ENCODE data around the gene NLRP13.

NLRP13 gene

DNA sequence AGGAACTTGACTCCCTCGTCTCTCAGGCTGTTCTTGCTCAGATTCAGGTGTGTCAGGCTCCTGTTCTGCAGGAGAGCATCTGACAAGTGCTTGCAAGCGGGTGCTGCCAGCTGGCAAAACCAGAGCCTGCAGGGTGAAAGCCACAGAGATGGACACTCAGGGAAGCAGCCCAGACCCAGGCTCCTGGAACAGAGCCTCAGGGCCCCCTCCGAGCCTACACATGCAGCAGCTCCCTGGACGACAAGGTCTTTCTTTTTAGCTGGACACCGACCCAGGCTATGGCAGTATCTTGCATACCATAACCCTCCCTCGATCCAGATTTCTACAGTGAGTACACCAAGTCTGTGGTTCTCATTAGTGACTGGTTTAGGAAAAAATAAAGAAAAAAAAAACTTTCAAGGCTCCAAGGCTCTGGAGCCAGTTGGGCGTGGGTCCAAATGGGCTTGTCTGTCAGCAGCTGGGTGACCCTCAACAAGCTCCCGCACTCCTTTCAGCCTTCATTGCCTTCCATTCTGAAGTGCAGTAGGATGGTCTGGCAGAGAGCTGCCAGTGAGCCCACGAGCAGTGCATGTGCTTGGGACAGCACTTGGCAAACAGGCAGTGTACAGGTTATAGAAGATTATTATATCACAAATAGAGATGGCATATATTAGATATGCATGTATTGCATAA lies 29.9 kb downstream of the NLRP13 start:
- Histone ChIP-seq H3K4me3 (ENCODE audit: low read length) (no peak overlapping the region), H3K9me3 (ENCODE audit: insufficient read depth, low read depth, low read length) (peaks cover 81% of the 10 kb centered on the region)
- 70% methylated on average over 9 of the region's 9 CpGs for WGBS

DNA sequence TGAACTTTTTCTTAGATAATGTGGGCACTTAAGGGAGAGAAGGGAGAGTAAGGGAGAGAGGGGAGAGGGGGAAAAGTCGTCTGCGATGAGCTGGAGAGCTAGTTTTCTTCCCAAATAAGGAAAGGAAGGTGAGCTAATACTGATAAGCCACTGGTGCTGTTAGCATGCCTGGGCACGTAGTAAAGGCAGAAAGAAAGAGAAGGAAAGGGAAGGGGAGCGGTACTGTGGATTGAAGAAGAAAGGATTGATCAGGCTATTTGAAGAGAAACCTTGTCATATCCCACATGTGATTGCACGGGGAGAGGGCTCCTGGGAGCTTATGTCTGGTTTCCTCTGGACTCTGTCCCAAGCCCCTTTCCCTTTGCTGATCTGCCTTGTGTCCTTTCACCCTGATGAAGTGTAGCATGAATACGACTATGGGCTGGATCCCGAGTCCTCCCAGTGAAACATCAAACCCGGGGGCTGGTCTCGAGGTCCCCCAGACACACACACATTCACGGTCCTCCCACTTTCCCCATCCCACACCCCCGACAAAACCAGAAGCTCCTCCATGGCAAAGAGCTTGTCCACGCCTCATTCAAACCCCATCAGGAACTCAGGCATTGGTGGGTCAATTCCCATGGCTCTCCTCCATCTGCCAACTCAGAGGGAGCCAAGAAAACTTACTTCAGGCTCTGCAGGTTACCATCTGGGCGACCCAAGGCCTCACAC lies 30.6 kb downstream of the NLRP13 start:
- Histone ChIP-seq H3K27me3 (ENCODE audit: insufficient read depth, low read length) (no peaks in the 10 kb centered on the region), H3K4me3 (ENCODE audit: low read length) (no peak overlapping the region), H3K36me3 (ENCODE audit: insufficient read depth, low read length) (no peaks in the 10 kb centered on the region), H3K9me3 (ENCODE audit: insufficient read depth, low read depth, low read length) (peaks cover 84% of the 10 kb centered on the region), H3K9ac (ENCODE audit: low read depth, low read length) (no peak overlapping the region), H3K4me1 (ENCODE audit: insufficient read depth, low read length) (no peaks in the 10 kb centered on the region), H3K27ac (ENCODE audit: low read depth, low read length) (no peak overlapping the region)
- 68% methylated on average over 13 of the region's 13 CpGs for WGBS

More for the DNA sequence above, 29.9 kb downstream of the NLRP13 start:
- Histone ChIP-seq H3K27me3 (ENCODE audit: insufficient read depth, low read length) (no peaks in the 10 kb centered on the region), H3K36me3 (ENCODE audit: insufficient read depth, low read length) (no peaks in the 10 kb centered on the region), H3K9ac (ENCODE audit: low read depth, low read length) (no peak overlapping the region), H3K27ac (ENCODE audit: low read depth, low read length) (no peak overlapping the region), H3K4me1 (ENCODE audit: insufficient read depth, low read length) (no peaks in the 10 kb centered on the region)

GRCh38 chr19:55898911-55899310 lies 33.2 kb downstream of the NLRP13 start:
- Histone ChIP-seq H3K4me3 (ENCODE audit: low read length) (no peak overlapping the region), H3K9ac (ENCODE audit: low read depth, low read length) (no peak overlapping the region), H3K27me3 (ENCODE audit: insufficient read depth, low read length) (no peaks in the 10 kb centered on the region), H3K9me3 (ENCODE audit: insufficient read depth, low read depth, low read length) (peaks cover 84% of the 10 kb centered on the region), H3K27ac (ENCODE audit: low read depth, low read length) (no peak overlapping the region), H3K36me3 (ENCODE audit: insufficient read depth, low read length) (no peaks in the 10 kb centered on the region), H3K4me1 (ENCODE audit: insufficient read depth, low read length) (no peaks in the 10 kb centered on the region)
- WGBS = 75% methylated on average over 12 of the region's 12 CpGs

DNA sequence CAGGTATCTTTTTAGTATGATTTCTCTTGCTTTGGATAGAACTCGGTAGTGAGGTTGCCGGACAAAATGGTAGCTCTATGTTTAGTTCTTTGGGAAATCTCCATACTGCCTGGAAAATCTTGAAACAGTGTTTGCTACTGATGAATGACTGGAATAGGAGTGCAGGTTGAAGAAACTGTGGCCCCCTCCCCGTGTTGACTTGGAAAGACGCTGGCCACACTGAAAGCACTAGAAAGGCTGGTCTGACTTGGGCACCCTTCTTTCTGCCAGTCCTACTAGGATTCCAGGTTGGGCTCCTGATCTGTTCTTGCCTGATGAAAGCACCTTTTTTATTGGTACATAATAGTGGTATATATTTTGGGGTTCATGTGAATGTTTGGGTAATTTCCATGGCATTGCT lies 49.5 kb downstream of the NLRP13 start:
- Histone ChIP-seq H3K9me3 (ENCODE audit: insufficient read depth, low read depth, low read length) (peaks cover 85% of the 10 kb centered on the region), H3K4me3 (ENCODE audit: low read length) (no peak overlapping the region), H3K36me3 (ENCODE audit: insufficient read depth, low read length) (no peaks in the 10 kb centered on the region), H3K4me1 (ENCODE audit: insufficient read depth, low read length) (no peaks in the 10 kb centered on the region), H3K27ac (ENCODE audit: low read depth, low read length) (no peak overlapping the region), H3K9ac (ENCODE audit: low read depth, low read length) (no peak overlapping the region), H3K27me3 (ENCODE audit: insufficient read depth, low read length) (no peaks in the 10 kb centered on the region)
- 67% methylated on average over 4 of the region's 4 CpGs for WGBS

GRCh38 chr19:55877211-55877610 lies 54.9 kb downstream of the NLRP13 start:
- no peak overlapping the region for H3K27ac ChIP-seq (ENCODE audit: low read depth, low read length)
- H3K9me3 ChIP-seq (ENCODE audit: insufficient read depth, low read depth, low read length) = peaks cover 91% of the 10 kb centered on the region
- H3K9ac ChIP-seq (ENCODE audit: low read depth, low read length) = no peak overlapping the region
- WGBS = 47% methylated on average over 3 of the region's 3 CpGs
- no peaks in the 10 kb centered on the region for H3K27me3 ChIP-seq (ENCODE audit: insufficient read depth, low read length)
- no peaks in the 10 kb centered on the region for H3K36me3 ChIP-seq (ENCODE audit: insufficient read depth, low read length)
- no peaks in the 10 kb centered on the region for H3K4me1 ChIP-seq (ENCODE audit: insufficient read depth, low read length)
- no peak overlapping the region for H3K4me3 ChIP-seq (ENCODE audit: low read length)

GRCh38 chr19:55870736-55871135 lies 61.4 kb downstream of the NLRP13 start:
- H3K27me3 ChIP-seq (ENCODE audit: insufficient read depth, low read length) = no peaks in the 10 kb centered on the region
- WGBS = 78% methylated on average over 11 of the region's 11 CpGs
- H3K4me1 ChIP-seq (ENCODE audit: insufficient read depth, low read length) = no peaks in the 10 kb centered on the region
- H3K9ac ChIP-seq (ENCODE audit: low read depth, low read length) = no peak overlapping the region
- H3K9me3 ChIP-seq (ENCODE audit: insufficient read depth, low read depth, low read length) = peaks cover 94% of the 10 kb centered on the region
- no peak overlapping the region for H3K27ac ChIP-seq (ENCODE audit: low read depth, low read length)
- H3K36me3 ChIP-seq (ENCODE audit: insufficient read depth, low read length) = no peaks in the 10 kb centered on the region
- no peak overlapping the region for H3K4me3 ChIP-seq (ENCODE audit: low read length)

GRCh38 chr19:55867101-55867500 lies 65.0 kb downstream of the NLRP13 start:
- no peak overlapping the region for H3K27ac ChIP-seq (ENCODE audit: low read depth, low read length)

GRCh38 chr19:55866521-55866920 lies 65.6 kb downstream of the NLRP13 start:
- no peak overlapping the region for H3K4me3 ChIP-seq (ENCODE audit: low read length)
- no peaks in the 10 kb centered on the region for H3K4me1 ChIP-seq (ENCODE audit: insufficient read depth, low read length)
- H3K36me3 ChIP-seq (ENCODE audit: insufficient read depth, low read length) = no peaks in the 10 kb centered on the region
- H3K9me3 ChIP-seq (ENCODE audit: insufficient read depth, low read depth, low read length) = peaks cover 93% of the 10 kb centered on the region
- H3K27ac ChIP-seq (ENCODE audit: low read depth, low read length) = no peak overlapping the region
- H3K9ac ChIP-seq (ENCODE audit: low read depth, low read length) = no peak overlapping the region
- no peaks in the 10 kb centered on the region for H3K27me3 ChIP-seq (ENCODE audit: insufficient read depth, low read length)
- WGBS = 60% methylated on average over 3 of the region's 3 CpGs

More at GRCh38 chr19:55867101-55867500, 65.0 kb downstream of the NLRP13 start:
- Histone ChIP-seq H3K36me3 (ENCODE audit: insufficient read depth, low read length) (no peaks in the 10 kb centered on the region), H3K9ac (ENCODE audit: low read depth, low read length) (no peak overlapping the region), H3K4me3 (ENCODE audit: low read length) (no peak overlapping the region), H3K27me3 (ENCODE audit: insufficient read depth, low read length) (no peaks in the 10 kb centered on the region), H3K9me3 (ENCODE audit: insufficient read depth, low read depth, low read length) (peaks cover 91% of the 10 kb centered on the region), H3K4me1 (ENCODE audit: insufficient read depth, low read length) (no peaks in the 10 kb centered on the region)
- 90% methylated on average over 7 of the region's 7 CpGs for WGBS

GRCh38 chr19:55858969-55859368 lies 73.2 kb downstream of the NLRP13 start:
- Histone ChIP-seq H3K4me3 (ENCODE audit: low read length) (no peak overlapping the region), H3K4me1 (ENCODE audit: insufficient read depth, low read length) (no peaks in the 10 kb centered on the region), H3K9ac (ENCODE audit: low read depth, low read length) (no peak overlapping the region), H3K27me3 (ENCODE audit: insufficient read depth, low read length) (no peaks in the 10 kb centered on the region), H3K9me3 (ENCODE audit: insufficient read depth, low read depth, low read length) (peaks cover 84% of the 10 kb centered on the region), H3K36me3 (ENCODE audit: insufficient read depth, low read length) (no peaks in the 10 kb centered on the region), H3K27ac (ENCODE audit: low read depth, low read length) (no peak overlapping the region)
- WGBS = 52% methylated on average over 5 of the region's 5 CpGs

GRCh38 chr19:55858401-55858800 lies 73.7 kb downstream of the NLRP13 start:
- H3K4me1 ChIP-seq (ENCODE audit: insufficient read depth, low read length) = no peaks in the 10 kb centered on the region
- 89% methylated on average over 14 of the region's 14 CpGs for WGBS
- H3K4me3 ChIP-seq (ENCODE audit: low read length) = no peak overlapping the region
- no peaks in the 10 kb centered on the region for H3K27me3 ChIP-seq (ENCODE audit: insufficient read depth, low read length)
- H3K9ac ChIP-seq (ENCODE audit: low read depth, low read length) = no peak overlapping the region
- H3K27ac ChIP-seq (ENCODE audit: low read depth, low read length) = no peak overlapping the region
- no peaks in the 10 kb centered on the region for H3K36me3 ChIP-seq (ENCODE audit: insufficient read depth, low read length)
- peaks cover 84% of the 10 kb centered on the region for H3K9me3 ChIP-seq (ENCODE audit: insufficient read depth, low read depth, low read length)

DNA sequence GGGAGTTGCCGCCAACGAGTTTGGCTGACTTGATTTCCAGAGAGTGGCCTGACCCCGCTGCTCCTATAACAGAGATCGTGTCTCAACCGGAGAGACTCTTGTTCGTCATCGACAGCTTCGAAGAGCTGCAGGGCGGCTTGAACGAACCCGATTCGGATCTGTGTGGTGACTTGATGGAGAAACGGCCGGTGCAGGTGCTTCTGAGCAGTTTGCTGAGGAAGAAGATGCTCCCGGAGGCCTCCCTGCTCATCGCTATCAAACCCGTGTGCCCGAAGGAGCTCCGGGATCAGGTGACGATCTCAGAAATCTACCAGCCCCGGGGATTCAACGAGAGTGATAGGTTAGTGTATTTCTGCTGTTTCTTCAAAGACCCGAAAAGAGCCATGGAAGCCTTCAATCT lies 74.2 kb downstream of the NLRP13 start:
- WGBS = 87% methylated on average over 23 of the region's 23 CpGs
- Histone ChIP-seq H3K9ac (ENCODE audit: low read depth, low read length) (no peak overlapping the region), H3K4me3 (ENCODE audit: low read length) (no peak overlapping the region), H3K27ac (ENCODE audit: low read depth, low read length) (no peak overlapping the region), H3K27me3 (ENCODE audit: insufficient read depth, low read length) (no peaks in the 10 kb centered on the region), H3K4me1 (ENCODE audit: insufficient read depth, low read length) (no peaks in the 10 kb centered on the region), H3K36me3 (ENCODE audit: insufficient read depth, low read length) (no peaks in the 10 kb centered on the region), H3K9me3 (ENCODE audit: insufficient read depth, low read depth, low read length) (peaks cover 84% of the 10 kb centered on the region)
